K562 (cell line): Measurements from ENCODE around the gene DNAJC8. TPM values are rescaled to one million over a fixed set of nuclear protein-coding genes. Genes with fewer than 3 reads are reported as not detected.

Experiments used
- KAT7 ChIP-seq: sonication (generic); formaldehyde crosslinking; IDR thresholded peaks from 2 replicates; pipeline ENCODE4 v1.8.0; 2022; ENCODE audit warnings: missing genetic modification reagents, mild to moderate bottlenecking, borderline replicate concordance
- NR2F6 ChIP-seq: fragments of 450-650 bp; formaldehyde crosslinking; IDR thresholded peaks from 2 replicates; pipeline ENCODE4 v1.4.0; 2020; ENCODE audit warnings: mild to moderate bottlenecking
- POLR2A ChIP-seq: fragments of 450-650 bp; conservative IDR thresholded peaks from 2 replicates; pipeline ENCODE4 v1.6.1; 2016
- POLR2B ChIP-seq: fragments of 450-650 bp; IDR thresholded peaks from 2 replicates; pipeline ENCODE4 v1.6.1; 2018; ENCODE audit warnings: low read depth; ENCODE audit not compliant: partially characterized antibody
- RBFOX2 ChIP-seq: fragments of 200-400 bp; formaldehyde crosslinking; IDR thresholded peaks from 2 replicates; pipeline ENCODE4 v1.6.1; 2017; ENCODE audit warnings: low read depth, mild to moderate bottlenecking, low read length, moderate library complexity
- SIN3A ChIP-seq, 2 experiments: fragments of 150-350 bp in 1 of 2; IDR thresholded peaks; 2 replicates each; pipeline ENCODE4 v1.6.1; 2011 to 2016; ENCODE audit warnings: borderline replicate concordance in 2 of 2, low read depth in 2 of 2, low read length in 2 of 2, mild to moderate bottlenecking in 2 of 2, moderate library complexity in 2 of 2; ENCODE audit not compliant: control insufficient read depth in 1 of 2
- SMARCA4 ChIP-seq: fragments of 450-650 bp; IDR thresholded peaks from 2 replicates; pipeline ENCODE4 v1.6.1; 2016
- SRSF7 ChIP-seq: fragments of 200-400 bp; formaldehyde crosslinking; optimal IDR thresholded peaks from 2 replicates; pipeline ENCODE3; 2017; ENCODE audit warnings: mild to moderate bottlenecking, low read depth, low read length
- TEAD4 ChIP-seq, 2 experiments: sonication (generic) in 1 of 2; formaldehyde crosslinking in 1 of 2; IDR thresholded peaks; 2 replicates each; pipeline versions ENCODE4 v1.6.1 to v1.8.0; 2012 to 2022; ENCODE audit warnings: borderline replicate concordance in 1 of 2, inconsistent platforms in 1 of 2, low read length in 1 of 2, mild to moderate bottlenecking in 1 of 2, missing genetic modification reagents in 1 of 2
- polyA plus RNA-seq, 8 experiments: library from polyadenylated mRNA; depleted of rRNA in 4 of 8; stranded (reverse) in 5 of 8; unstranded in 3 of 8; fragments of >200 nt; fragmentation: Nextera tagmentation in 2 of 8; fragmentation: Illumina TruSeq in 1 of 8; extraction: Ambion mirVana in 2 of 8; extraction: Trizol in 1 of 8; gene quantifications; 2 replicates each; pipeline versions ENCODE4 v1.2.1 to v1.2.3, GENCODE V29; 2011 to 2014; ENCODE audit warnings: inconsistent platforms in 1 of 8, missing spikeins in 1 of 8
- total RNA-seq, 7 experiments: library from RNA; depleted of rRNA in 6 of 7; stranded (reverse); fragments of >200 nt in 6 of 7; fragmentation: Illumina TruSeq in 2 of 7; extraction: Trizol in 2 of 7; gene quantifications; 2 replicates each; pipeline versions ENCODE4 v1.2.1 to v1.2.3, GENCODE V29; 2011 to 2021; ENCODE audit warnings: low replicate concordance in 1 of 7
- TF ChIP-seq, protein P1 (sequence below): fragments of 450-650 bp; conservative IDR thresholded peaks from 2 replicates; pipeline ENCODE4 v1.6.1; 2016; ENCODE audit warnings: missing genetic modification characterization, low read depth, mild to moderate bottlenecking, control low read depth, missing compliant biosample characterization
- TF ChIP-seq, protein P2 (sequence below): fragments of 450-650 bp; IDR thresholded peaks from 2 replicates; pipeline ENCODE4 v1.7.1; 2018; ENCODE audit warnings: mild to moderate bottlenecking, low read depth; ENCODE audit not compliant: partially characterized antibody
- TF ChIP-seq, protein P3 (sequence below), 2 experiments: fragments of 450-650 bp; IDR thresholded peaks; 2 replicates each; pipeline ENCODE4 v1.6.1; 2018; ENCODE audit warnings: mild to moderate bottlenecking in 2 of 2, low read depth in 1 of 2; ENCODE audit not compliant: partially characterized antibody in 2 of 2
- TF ChIP-seq, protein P4 (sequence below): fragments of 250-450 bp; sonication (Bioruptor Pico); IDR thresholded peaks from 2 replicates; pipeline ENCODE4 v1.5.0; 2021; ENCODE audit warnings: mild to moderate bottlenecking, borderline replicate concordance
- TF ChIP-seq, protein P5 (sequence below): fragments of 450-650 bp; conservative IDR thresholded peaks from 2 replicates; pipeline ENCODE4 v1.6.1; 2016; ENCODE audit warnings: missing genetic modification characterization, low read depth, mild to moderate bottlenecking, missing compliant biosample characterization, moderate library complexity

The DNAJC8 gene
- total and polyA plus RNA-seq, 9 of the 15 experiments (the other 6 are each of a cell fraction or from before 2014, with no cell fraction given), result 143 to 508 (median 209) TPM

DNA sequence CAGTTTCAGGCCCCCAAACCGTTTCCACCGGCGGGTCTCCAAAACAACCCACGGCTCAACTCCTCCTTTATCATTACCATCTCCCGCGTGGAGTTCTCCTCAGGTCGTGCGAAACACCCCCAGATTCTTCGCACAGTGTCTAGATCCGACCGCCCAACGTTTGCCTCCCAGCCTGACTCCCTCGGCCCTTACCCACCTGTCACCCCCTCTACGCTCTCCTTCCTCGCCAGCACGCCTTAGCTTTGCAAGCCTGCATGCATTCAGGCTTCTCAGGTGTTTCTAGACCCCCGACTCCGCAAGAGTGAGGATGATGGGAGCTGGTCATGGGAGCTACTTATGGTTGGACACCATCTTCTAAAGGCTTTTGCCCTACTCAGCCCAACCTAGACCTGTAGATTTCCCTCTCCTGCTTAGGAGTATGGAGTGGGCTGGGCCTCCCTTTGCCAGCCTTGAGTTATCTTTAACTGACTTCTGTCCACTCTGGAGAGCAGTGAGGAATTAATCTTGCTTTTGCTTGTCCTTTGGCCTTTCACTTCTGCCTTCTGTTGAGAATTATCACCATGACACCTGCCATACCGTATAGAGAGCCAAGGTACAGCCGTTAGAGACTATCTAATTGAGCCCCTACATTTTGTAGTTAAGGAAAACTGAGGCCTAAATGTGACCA, 4.0 kb upstream of the DNAJC8 start (continued):
- TF ChIP-seq, protein P1, sequence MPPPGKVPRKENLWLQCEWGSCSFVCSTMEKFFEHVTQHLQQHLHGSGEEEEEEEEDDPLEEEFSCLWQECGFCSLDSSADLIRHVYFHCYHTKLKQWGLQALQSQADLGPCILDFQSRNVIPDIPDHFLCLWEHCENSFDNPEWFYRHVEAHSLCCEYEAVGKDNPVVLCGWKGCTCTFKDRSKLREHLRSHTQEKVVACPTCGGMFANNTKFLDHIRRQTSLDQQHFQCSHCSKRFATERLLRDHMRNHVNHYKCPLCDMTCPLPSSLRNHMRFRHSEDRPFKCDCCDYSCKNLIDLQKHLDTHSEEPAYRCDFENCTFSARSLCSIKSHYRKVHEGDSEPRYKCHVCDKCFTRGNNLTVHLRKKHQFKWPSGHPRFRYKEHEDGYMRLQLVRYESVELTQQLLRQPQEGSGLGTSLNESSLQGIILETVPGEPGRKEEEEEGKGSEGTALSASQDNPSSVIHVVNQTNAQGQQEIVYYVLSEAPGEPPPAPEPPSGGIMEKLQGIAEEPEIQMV (tag), result no peak
- TF ChIP-seq RBFOX2, result no peak
- 0 out of 2 replicates have a peak, but pooled peaks have one; percentile 11 for TF ChIP-seq POLR2A
- TF ChIP-seq SIN3A (IDR thresholded peaks at IDR 0.05; ENCODE audit: borderline replicate concordance in 2 of 2, control insufficient read depth in 1 of 2, low read depth in 2 of 2, low read length in 2 of 2), result peak in 1 of 2 experiments; percentile 11; a peak in 2 of 4 replicates
- no peak for TF ChIP-seq KAT7
- TF ChIP-seq, protein P2, sequence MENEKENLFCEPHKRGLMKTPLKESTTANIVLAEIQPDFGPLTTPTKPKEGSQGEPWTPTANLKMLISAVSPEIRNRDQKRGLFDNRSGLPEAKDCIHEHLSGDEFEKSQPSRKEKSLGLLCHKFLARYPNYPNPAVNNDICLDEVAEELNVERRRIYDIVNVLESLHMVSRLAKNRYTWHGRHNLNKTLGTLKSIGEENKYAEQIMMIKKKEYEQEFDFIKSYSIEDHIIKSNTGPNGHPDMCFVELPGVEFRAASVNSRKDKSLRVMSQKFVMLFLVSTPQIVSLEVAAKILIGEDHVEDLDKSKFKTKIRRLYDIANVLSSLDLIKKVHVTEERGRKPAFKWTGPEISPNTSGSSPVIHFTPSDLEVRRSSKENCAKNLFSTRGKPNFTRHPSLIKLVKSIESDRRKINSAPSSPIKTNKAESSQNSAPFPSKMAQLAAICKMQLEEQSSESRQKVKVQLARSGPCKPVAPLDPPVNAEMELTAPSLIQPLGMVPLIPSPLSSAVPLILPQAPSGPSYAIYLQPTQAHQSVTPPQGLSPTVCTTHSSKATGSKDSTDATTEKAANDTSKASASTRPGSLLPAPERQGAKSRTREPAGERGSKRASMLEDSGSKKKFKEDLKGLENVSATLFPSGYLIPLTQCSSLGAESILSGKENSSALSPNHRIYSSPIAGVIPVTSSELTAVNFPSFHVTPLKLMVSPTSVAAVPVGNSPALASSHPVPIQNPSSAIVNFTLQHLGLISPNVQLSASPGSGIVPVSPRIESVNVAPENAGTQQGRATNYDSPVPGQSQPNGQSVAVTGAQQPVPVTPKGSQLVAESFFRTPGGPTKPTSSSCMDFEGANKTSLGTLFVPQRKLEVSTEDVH, result peak; percentile 71
- TF ChIP-seq, protein P3, sequence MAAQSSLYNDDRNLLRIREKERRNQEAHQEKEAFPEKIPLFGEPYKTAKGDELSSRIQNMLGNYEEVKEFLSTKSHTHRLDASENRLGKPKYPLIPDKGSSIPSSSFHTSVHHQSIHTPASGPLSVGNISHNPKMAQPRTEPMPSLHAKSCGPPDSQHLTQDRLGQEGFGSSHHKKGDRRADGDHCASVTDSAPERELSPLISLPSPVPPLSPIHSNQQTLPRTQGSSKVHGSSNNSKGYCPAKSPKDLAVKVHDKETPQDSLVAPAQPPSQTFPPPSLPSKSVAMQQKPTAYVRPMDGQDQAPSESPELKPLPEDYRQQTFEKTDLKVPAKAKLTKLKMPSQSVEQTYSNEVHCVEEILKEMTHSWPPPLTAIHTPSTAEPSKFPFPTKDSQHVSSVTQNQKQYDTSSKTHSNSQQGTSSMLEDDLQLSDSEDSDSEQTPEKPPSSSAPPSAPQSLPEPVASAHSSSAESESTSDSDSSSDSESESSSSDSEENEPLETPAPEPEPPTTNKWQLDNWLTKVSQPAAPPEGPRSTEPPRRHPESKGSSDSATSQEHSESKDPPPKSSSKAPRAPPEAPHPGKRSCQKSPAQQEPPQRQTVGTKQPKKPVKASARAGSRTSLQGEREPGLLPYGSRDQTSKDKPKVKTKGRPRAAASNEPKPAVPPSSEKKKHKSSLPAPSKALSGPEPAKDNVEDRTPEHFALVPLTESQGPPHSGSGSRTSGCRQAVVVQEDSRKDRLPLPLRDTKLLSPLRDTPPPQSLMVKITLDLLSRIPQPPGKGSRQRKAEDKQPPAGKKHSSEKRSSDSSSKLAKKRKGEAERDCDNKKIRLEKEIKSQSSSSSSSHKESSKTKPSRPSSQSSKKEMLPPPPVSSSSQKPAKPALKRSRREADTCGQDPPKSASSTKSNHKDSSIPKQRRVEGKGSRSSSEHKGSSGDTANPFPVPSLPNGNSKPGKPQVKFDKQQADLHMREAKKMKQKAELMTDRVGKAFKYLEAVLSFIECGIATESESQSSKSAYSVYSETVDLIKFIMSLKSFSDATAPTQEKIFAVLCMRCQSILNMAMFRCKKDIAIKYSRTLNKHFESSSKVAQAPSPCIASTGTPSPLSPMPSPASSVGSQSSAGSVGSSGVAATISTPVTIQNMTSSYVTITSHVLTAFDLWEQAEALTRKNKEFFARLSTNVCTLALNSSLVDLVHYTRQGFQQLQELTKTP (IDR thresholded peaks at IDR 0.05; ENCODE audit: low read depth in 1 of 2, partially characterized antibody in 2 of 2), result peak; percentile 26 to 30
- TF ChIP-seq POLR2B, result no peak
- TF ChIP-seq, protein P4, sequence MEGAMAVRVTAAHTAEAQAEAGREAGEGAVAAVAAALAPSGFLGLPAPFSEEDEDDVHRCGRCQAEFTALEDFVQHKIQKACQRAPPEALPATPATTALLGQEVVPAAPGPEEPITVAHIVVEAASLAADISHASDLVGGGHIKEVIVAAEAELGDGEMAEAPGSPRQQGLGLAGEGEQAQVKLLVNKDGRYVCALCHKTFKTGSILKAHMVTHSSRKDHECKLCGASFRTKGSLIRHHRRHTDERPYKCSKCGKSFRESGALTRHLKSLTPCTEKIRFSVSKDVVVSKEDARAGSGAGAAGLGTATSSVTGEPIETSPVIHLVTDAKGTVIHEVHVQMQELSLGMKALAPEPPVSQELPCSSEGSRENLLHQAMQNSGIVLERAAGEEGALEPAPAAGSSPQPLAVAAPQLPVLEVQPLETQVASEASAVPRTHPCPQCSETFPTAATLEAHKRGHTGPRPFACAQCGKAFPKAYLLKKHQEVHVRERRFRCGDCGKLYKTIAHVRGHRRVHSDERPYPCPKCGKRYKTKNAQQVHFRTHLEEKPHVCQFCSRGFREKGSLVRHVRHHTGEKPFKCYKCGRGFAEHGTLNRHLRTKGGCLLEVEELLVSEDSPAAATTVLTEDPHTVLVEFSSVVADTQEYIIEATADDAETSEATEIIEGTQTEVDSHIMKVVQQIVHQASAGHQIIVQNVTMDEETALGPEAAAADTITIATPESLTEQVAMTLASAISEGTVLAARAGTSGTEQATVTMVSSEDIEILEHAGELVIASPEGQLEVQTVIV (CRISPR knock-in tag), result no peak
- TF ChIP-seq NR2F6, result no peak
- TF ChIP-seq SMARCA4, result peak; percentile 68
- TF ChIP-seq TEAD4 (IDR thresholded peaks at IDR 0.05; ENCODE audit: low read length), result peak; percentile 80
- TF ChIP-seq TEAD4 (CRISPR knock-in tag; IDR thresholded peaks at IDR 0.05; ENCODE audit: borderline replicate concordance), result no peak
- TF ChIP-seq, protein P5, sequence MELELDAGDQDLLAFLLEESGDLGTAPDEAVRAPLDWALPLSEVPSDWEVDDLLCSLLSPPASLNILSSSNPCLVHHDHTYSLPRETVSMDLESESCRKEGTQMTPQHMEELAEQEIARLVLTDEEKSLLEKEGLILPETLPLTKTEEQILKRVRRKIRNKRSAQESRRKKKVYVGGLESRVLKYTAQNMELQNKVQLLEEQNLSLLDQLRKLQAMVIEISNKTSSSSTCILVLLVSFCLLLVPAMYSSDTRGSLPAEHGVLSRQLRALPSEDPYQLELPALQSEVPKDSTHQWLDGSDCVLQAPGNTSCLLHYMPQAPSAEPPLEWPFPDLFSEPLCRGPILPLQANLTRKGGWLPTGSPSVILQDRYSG (tag), result 0 out of 2 replicates have a peak, but pooled peaks have one; percentile 34
- TF ChIP-seq SRSF7, result no peak
